Stimulated activated CD8-positive, alpha-beta memory T cell treated with anti-CD3 and anti-CD28 coated beads, Interleukin-15, amount 100 ng/mL, for 48 hours (primary cell): Measurements from ENCODE around the gene CNNM2.

Experiments
- DNase-seq, 2 donors: peaks; one replicate each; pipeline ENCODE4 v3.0.0-alpha.2; 2020; ENCODE audit warnings: low read depth in 2 of 2

The CNNM2 gene

DNA sequence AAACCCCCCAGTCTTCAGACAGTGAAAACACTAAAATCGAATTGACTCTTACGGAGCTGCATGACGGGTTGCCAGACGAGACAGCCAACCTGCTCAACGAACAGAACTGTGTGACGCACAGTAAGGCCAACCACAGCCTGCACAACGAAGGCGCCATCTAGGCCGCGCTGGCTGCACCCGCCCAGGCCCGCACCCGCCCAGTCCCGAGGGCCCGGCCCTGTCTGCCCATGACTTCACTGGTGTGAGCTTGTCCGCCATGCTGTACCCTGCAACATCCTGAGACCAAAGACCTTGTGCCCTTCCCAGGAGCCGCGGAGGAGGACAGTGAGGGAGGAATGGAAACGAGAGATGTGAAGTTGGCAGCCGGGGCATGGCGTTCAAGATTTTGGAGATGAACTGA, 158.9 kb downstream of the CNNM2 start:
- no peak for DNase-seq

GRCh38 chr10:103077491-103078308, 159.6 kb downstream of the CNNM2 start:
- DNase-seq = no peak

- DNase-seq = no peak
These were observed 160.2 kb downstream of the CNNM2 start for GRCh38 chr10:103078309-103078615.

GRCh38 chr10:103078676-103079075, 160.6 kb downstream of the CNNM2 start:
- no peak for DNase-seq

DNA sequence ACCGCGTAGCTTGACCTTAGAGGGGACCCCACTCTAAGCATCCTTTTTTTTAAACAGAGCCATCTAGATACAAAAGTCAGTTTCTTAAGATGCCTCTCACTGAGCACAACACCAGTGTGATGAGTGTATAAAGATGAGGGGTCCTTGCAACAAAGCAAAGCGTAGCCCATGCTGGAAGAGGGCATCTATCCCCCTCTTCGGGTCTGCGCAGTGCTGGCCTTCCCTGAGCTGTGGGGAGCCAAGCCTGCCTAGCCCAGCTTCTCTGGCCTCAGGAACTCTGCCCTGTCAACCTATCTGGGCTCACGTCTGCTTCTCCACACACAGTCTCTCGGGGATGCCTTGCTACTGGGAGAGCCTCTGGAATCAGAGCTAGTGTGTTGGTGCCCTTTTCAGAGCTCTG, 161.0 kb downstream of the CNNM2 start:
- no peak for DNase-seq

DNA sequence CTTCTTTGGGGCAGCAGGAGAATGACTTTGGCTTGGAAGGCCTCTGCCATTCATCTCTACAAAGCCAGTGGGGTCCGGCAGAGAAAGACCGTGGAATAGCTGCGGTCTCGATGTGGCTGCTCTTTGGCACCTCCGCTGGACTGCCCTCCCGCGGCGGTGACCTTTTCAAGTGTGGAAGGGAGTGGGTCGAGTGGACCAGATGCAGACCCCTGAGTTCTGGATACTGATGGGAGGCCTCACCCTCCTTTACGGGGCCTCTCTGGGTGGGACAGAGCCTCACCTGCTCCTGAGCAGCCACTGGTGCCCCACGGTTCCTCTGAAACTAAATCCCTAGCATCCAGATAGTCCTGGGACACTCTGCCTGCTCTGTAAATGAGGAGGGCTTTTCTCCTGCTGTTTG, 161.9 kb downstream of the CNNM2 start:
- DNase-seq = no peak

- no peak for DNase-seq
These were observed 162.9 kb downstream of the CNNM2 start for GRCh38 chr10:103080891-103081581.

GRCh38 chr10:103082683-103083082, 164.6 kb downstream of the CNNM2 start:
- DNase-seq = no peak

DNA sequence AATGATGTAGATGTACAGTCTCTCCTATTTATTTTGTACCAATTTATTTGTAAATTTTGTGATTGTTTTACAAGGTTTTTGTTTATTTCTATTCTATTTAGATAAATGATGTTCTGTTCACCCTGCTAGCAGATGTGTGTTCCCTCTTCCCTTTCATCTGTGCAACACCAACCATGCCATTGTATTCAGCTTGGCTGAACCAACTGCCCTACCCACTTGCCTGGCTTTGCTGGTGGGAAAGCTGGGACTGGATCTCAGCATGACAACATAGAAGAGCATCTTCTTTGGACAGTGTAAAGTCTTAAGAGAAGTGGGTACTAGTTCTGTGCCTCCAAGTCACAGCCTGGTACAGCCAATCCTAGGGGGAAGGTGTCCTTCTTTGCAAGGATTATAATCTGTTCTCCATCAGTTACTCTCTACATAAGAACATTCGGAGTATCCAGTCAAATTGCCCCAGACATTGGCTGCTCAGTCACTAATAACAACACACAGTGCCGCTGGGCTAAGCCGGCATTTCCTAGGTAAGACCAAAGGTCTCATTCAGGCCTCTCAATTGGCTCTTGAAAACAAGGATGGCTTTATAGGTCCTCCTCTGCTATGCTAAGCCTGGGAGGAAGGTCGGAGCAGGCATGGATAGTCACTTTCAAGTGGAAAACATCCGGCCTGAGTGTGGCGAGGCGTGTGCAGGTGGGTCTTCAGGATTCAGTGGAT, 165.3 kb downstream of the CNNM2 start:
- DNase-seq = no peak

DNA sequence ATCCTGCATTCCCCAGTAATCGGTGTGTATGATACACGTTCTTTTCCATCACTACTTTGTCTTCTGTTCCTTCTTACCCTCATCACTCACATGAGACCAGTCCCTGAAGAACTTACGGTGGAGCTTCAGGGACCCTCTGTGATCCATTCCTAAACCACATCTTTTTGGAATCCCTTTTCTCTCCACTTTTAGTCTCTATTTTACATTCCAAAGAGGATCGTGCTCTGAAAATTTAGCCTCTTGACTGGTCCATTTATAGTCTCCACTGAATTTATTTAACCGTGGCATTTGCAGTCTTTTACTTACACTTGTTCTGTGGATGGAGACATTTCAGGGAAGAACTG, 165.9 kb downstream of the CNNM2 start:
- no peak for DNase-seq

GRCh38 chr10:103086261-103086660, 168.2 kb downstream of the CNNM2 start:
- no peak for DNase-seq

DNA sequence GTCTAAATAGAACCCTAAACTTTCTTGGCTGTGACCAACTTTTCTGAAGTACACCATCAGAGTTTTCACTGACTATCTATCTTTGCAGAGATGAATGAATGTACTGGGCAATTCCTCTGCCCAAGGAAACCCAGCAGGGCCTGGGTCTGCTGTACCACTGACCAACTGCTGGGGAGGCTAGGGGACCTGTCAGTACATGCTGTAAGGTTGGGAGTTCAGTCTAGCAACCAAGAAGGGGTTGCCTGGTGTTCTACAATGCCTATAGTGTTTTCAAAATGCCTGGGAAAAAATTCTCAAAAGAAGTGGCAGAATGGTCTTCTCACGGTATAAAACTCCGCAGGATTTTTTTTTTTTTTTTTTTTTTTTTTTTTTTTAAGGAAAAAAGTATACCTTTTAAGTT, 168.7 kb downstream of the CNNM2 start:
- no peak for DNase-seq

DNA sequence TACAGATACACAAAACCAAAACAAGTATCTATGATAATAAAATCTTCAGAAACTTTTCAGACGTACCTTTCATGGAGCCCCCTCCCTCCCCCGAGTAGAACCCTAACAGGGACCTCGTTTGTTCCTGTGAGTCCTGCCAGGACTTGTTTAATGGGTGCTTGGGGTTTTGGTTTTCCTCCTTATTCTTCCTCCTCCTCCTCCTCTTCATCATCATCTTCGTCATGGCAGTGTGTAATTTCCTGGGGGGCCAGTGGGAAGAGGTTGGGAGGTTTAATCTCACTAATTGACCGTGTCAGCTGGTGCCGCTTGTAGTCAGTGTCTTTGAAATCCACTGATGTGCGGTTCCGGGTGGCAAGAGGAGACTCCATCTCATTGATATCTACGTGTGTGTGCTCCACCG, 171.4 kb downstream of the CNNM2 start:
- DNase-seq = no peak

- DNase-seq = no peak
These were observed 172.8 kb downstream of the CNNM2 start for GRCh38 chr10:103090911-103091310.

GRCh38 chr10:103095005-103095404, 176.9 kb downstream of the CNNM2 start:
- DNase-seq = no peak

GRCh38 chr10:103096130-103096529, 178.0 kb downstream of the CNNM2 start:
- no peak for DNase-seq

GRCh38 chr10:103098240-103098639, 180.1 kb downstream of the CNNM2 start:
- DNase-seq = no peak

DNA sequence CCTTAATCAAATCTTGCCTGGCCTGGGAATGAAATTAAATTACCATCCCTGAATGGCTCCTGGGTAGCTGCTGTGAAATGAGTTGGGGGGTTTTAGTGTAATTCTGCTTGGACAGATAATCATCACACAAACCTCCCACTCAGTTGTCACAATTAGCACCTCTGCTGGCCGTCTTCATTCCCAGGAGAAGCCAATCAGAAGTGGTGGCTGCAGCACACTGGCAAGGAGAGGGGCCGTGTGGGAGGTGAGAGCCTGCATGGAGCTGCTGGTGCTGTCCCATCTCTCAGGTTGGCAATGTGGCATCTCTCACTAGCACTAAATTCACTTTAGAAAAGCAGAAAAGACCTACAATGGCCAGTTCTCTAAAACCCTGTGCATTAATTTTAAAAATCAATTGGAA, 182.5 kb downstream of the CNNM2 start:
- DNase-seq = no peak

GRCh38 chr10:103102195-103102594, 184.1 kb downstream of the CNNM2 start:
- DNase-seq = no peak

GRCh38 chr10:103103989-103104388, 185.9 kb downstream of the CNNM2 start:
- no peak for DNase-seq

GRCh38 chr10:103104721-103105120, 186.6 kb downstream of the CNNM2 start:
- DNase-seq = no peak

GRCh38 chr10:103105462-103105861, 187.4 kb downstream of the CNNM2 start:
- no peak for DNase-seq

DNA sequence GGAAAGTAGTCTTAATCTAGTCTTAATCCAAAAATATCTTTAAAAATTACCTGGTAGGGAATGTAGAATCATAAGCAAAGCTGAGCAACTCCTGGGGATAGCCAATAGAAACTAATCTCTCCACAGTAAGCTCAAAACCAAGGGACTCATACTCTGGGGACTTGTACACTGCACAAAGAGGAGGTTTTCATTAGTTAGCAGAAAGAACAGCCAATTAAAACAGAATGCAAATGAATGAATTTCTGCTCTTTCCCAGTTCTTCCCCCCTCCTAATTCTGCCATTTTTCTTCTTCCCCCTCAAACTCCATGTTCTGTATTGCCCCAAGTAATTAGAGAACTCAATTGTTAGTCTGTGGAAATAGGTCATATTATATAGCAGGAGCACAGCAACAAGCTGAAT, 188.4 kb downstream of the CNNM2 start:
- no peak for DNase-seq
